Tibial nerve (tissue), 4 donors: ENCODE results near the gene MC1R.

Experiments used
- CTCF ChIP-seq, 5 experiments: fragments of 200-600 bp in 3 of 5; fragments of 450-650 bp in 2 of 5; sonication (generic) in 3 of 5; IDR thresholded peaks; one replicate each; pipeline ENCODE4 v1.5.1; 2016 to 2019; ENCODE audit warnings: antibody characterized with exemption in 5 of 5, mild to moderate bottlenecking in 3 of 5, moderate library complexity in 2 of 5
- EP300 ChIP-seq, 2 donors: sonication (generic); formaldehyde crosslinking; IDR thresholded peaks; one replicate each; pipeline ENCODE4 v1.6.1; 2017; ENCODE audit warnings: antibody characterized with exemption in 2 of 2, mild to moderate bottlenecking in 1 of 2
- POLR2A ChIP-seq, 2 donors: fragments of 450-650 bp; IDR thresholded peaks; one replicate each; pipeline ENCODE4 v1.6.1; 2017; ENCODE audit warnings: antibody characterized with exemption in 2 of 2, mild to moderate bottlenecking in 2 of 2, moderate library complexity in 2 of 2

DNA sequence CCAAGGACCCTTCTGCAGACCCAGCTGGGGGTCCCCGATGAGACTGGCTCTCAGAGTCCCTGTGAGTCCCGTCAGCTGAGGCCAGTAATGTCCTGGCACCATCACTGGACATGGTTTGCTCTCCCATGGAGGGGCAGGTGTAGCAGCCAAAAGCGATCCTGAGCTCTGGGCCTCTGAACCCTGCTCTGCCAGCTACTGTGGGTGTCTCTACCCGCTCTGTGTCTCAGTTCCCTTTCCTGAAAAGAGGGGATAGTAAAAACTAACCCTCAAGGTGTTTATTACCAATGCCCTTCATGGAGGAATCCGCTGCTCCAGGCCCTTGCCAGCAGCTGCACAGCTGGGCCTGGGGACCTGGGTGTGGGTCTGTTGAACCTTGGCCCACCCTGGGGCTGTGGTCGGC lies 13.3 kb downstream of the MC1R start:
- TF ChIP-seq POLR2A (IDR thresholded peaks at IDR 0.05) (no peak), CTCF (IDR thresholded peaks at IDR 0.05) (no peak), EP300 (IDR thresholded peaks at IDR 0.05) (no peak)
